ENCODE results near the gene HSPA12B.

The HSPA12B gene

GRCh38 chr20:3749087-3749688 is 16.7 kb downstream of the HSPA12B start:
- no peak for DNase-seq (ENCODE audit: low spot score)

DNA sequence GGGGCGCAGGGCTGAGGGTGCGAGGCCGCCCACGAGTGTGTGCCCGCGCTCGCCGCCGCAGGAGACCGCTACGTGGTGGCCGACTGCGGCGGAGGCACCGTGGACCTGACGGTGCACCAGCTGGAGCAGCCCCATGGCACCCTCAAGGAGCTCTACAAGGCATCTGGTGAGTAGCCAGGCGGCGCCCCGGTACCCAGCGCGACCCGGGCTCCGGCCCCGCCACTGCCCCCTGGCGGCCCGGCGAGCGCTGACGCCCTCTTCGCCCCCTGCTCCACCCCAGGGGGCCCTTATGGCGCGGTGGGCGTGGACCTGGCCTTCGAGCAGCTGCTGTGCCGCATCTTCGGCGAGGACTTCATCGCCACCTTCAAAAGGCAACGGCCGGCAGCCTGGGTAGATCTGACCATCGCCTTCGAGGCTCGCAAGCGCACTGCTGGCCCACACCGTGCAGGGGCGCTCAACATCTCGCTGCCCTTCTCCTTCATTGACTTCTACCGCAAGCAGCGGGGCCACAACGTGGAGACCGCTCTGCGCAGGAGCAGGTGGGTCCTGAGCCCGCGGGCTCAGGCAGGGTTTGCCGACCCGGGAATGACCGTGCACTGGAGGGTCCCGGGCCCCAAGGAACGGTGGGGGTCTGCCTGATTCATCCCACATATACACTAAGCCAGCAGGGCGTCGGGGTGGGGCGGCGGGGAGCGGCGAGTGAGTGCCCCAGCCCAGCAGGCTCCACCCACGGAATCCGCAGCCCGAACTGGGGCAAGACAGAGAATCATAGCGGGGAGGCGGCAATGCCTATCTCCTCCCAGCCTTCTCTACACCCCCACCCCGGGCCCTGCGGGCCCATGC is 17.4 kb downstream of the HSPA12B start:
- no peak for DNase-seq (ENCODE audit: low spot score)

GRCh38 chr20:3751305-3751674 is 18.8 kb downstream of the HSPA12B start:
- no peak for DNase-seq (ENCODE audit: low spot score)

GRCh38 chr20:3751675-3752385 is 19.3 kb downstream of the HSPA12B start:
- DNase-seq (ENCODE audit: low spot score): no peak

- DNase-seq (ENCODE audit: low spot score): no peak
Observed at GRCh38 chr20:3752386-3752759, 19.9 kb downstream of the HSPA12B start.

DNA sequence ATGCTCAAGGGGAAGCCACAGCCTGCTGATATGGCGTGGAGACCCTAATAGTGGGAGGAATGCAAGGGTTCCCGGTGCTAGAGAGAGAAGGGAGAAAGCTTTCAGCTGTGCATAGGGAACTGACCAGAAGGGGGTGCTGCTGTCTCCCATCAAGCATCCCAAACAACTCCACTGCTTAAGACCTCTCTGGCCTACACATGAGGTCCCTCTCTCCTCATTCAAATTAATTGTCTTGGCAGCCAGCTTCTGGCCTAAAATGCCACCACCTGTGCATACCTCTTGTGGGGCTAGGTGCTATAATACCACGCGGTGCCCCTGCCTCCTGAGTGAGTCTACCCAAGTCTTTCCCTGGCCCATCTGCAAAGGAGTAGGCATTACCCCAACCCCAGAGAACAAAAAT is 20.6 kb downstream of the HSPA12B start:
- peak; percentile 69 for DNase-seq (ENCODE audit: low spot score)

DNA sequence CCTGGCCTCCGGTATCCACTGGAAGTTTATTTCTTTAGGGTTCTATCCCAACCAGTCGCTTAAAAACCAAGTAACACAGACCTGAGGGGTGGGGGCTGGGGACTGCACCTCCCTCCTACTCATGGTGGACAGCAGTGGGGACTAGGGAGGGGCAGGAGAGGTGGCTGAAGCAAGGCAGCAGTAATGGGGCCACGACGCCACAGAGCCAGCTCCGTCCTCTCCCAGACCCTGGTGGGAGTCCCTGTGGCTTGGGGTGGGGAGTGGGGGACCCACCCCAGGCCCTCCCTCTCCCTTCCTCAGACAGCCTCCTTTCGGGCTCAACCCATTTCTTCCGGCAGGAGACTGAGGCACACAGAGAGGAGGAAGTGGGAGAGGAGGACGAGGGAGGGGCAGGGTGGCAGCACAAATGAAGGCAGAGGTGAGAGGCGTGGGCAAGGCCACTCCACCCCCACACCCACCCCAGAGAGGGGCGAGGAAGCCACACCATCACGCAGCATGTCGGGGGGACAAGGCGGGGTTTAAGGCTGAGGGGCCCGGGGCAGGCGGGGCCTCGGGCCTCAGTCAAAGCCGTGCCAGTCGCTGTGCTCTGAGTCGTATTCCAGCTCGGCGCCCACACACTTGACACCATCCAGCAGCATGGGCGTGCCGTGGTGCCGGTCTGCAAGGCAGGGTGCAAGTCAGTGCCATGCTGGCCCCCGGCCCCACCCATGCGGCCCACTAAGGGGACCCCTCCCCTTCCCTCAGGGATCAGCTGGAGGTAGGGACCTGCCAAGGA is 21.2 kb downstream of the HSPA12B start:
- no peak for DNase-seq (ENCODE audit: low spot score)

GRCh38 chr20:3754276-3754630 is 21.8 kb downstream of the HSPA12B start:
- no peak for DNase-seq (ENCODE audit: low spot score)

- no peak for DNase-seq (ENCODE audit: low spot score)
Observed at GRCh38 chr20:3755269-3755668, 22.8 kb downstream of the HSPA12B start.

DNA sequence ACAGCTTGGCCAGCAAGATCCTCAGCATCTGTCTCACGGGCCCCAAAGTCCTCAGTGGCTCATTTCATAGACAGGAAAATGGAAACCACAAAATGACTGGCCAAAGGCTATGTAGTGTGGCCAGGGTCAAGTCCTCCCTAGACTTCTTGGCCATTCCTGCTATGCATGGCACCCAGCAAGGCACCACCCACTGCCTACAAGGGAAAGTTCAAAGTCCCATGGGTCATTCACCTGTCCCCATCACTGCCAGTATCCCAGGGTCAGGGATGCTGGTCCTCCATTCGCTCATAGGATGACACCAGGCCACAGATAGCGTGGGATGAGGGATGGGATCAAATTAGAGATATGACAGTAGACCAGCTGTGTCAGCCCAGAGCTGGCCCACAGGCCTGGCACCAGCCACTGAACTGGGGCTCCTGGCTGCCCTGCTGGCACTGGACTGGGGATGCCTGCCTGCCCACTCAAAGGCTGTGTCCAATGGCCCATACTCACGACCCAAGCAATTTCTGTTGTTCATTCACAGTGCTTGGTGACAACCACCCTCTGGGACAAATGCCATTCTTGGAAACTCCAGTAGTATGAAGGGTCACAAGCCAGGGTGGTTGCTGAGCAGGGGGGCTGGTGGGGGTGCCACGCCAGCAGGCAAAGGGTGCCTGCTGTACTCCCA is 23.5 kb downstream of the HSPA12B start:
- no peak for DNase-seq (ENCODE audit: low spot score)

- no peak for DNase-seq (ENCODE audit: low spot score)
Observed at GRCh38 chr20:3757268-3757667, 24.8 kb downstream of the HSPA12B start.

DNA sequence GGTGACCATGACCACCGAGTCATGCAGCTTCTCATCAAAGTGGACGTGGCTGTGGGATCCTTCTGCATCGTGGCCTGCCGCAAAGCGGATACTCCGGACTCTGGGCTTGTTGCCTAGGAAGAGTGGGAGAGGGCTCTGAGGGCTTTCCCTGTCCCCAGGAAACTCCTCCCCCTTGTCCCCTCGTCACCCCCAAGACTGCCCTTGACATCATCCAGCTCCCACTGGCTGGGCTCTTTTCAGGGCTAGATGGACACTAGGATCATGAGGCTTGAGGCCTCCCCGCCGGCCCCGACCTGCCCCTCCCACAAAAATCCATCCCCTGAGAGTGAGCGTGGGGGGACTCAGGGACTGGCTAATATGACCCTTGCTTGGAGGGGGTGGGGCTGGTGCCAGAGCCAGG is 26.1 kb downstream of the HSPA12B start:
- DNase-seq (ENCODE audit: low spot score): no peak

GRCh38 chr20:3759316-3759823 is 26.9 kb downstream of the HSPA12B start:
- DNase-seq (ENCODE audit: low spot score): no peak

DNA sequence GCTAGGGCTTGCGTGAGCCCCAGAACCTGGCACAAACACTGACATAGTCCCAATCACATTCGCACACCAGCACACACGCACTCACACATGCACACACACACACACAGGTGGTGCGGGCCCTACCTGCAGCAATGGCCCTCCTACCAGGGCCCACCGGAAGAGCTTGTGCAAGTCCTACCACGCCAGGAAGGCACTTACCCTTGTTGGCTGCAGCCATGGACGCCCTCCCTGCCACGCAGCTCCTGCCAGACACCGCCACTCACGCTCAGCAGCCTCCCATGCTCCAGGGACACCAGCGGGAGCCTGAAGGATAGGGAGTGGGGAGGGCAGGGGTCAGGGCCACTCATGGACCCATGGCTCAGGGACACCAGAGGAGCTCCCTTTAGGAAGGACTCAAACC is 27.4 kb downstream of the HSPA12B start:
- DNase-seq (ENCODE audit: low spot score): no peak

- no peak for DNase-seq (ENCODE audit: low spot score)
Observed at GRCh38 chr20:3760655-3761348, 28.3 kb downstream of the HSPA12B start.

DNA sequence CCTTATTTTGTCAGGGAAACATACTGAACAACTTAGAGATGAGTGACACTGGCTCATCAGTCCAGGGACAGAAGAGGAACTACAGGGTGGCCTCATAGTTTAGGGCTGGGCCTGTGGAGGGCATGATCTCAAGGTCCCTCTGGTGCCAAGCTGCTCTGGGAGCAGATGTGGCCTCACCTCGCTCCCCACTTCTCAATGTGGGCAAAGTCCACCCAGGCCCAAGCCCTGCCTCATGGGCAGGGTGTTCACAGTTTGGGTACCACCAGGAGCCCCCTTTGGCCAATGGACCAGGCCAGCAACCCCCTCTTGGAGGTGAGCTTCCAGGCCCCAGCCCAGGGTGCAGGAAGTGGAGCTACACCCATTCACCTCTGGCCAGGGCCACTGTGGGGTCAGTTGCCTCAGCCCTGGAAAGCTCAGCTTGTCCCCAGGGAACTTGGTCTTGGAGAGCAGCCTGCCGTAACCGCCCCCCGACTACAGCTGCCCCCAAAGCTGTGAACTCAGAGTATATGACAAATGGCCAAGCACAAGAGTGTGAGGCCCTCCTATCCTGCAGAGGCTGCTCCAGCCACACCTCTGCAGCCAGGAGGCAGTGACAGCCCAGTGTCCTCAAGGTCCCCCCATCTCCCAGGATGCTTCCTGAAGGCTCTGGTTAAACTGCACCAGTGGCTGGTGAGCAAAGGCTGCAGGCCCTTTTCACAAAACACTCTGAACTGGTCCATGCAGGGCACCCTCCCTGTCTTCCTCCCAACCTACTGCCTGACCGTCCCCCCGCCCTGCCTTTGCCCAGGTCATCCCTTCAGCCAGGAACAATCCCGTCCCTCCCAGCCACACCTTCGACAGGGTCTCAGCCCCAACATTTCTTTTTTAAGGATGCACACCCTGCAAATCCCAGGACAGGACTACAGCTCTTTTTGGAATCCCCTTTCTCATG is 31.5 kb downstream of the HSPA12B start:
- DNase-seq (ENCODE audit: low spot score): no peak

DNA sequence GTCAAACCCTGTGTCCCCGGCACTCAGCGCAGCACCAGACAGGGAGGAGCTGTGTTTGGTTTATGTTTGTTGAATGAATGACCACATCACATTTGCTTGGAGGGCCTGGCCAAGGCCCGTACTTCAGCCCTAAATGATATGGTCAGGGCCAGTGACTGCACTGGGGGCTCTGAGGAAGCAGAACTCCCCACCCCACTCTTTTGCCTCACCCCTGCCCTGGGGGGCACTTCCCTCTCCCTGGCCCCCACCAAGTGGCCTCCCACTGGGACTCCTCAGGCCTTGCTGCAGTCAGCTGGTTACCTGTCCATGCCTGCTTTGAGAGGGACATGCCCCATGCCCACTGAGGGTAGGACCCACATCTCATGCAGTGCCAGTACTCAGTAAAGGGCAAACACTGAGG is 32.2 kb downstream of the HSPA12B start:
- DNase-seq (ENCODE audit: low spot score): no peak

DNA sequence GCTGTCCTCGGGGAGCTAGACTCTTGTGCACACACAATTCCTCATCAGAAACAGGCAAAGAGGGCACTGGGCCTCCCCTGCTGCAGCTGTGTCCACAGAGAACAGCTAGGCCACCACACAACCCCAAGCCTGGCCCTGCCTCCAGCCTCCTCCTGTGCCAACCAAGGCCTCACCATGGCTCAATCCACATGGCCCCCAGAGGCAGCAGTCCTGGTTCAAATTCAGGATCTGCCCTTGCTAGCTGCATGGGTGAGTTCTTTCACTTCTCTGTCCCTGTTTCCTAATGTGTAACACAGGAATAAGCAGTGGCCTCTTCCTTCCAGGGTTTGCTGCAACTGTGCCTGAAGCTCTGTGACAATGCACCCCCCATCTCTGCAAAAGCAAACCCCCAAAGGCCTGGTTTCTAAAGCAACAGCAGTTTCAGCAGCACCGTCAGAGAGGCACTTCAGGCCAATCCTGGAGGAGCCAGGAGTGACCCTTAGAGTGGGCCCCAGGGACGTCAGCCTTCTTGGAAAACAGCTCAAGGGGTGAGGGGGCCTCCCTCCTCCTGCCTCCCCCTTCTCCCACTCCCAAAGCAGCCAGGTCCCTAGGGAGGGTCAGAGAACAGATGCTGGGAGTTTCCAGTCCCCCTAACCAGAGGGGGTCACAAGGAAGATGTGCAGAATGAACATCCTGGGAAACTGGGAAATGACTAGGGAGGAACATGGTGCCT is 32.8 kb downstream of the HSPA12B start:
- no peak for DNase-seq (ENCODE audit: low spot score)

GRCh38 chr20:3766422-3767109 is 34.1 kb downstream of the HSPA12B start:
- DNase-seq (ENCODE audit: low spot score): no peak
